22Rv1 (cell line): ENCODE data around the gene TRPM5.

ENCODE experiments used
- CTCF ChIP-seq: fragments of 450-650 bp; IDR thresholded peaks from 2 replicates; pipeline ENCODE4 v1.5.1; 2017; ENCODE audit warnings: mild to moderate bottlenecking
- ZFX ChIP-seq: fragments of 450-650 bp; IDR thresholded peaks from 2 replicates; pipeline ENCODE4 v1.6.1; 2017; ENCODE audit warnings: antibody characterized with exemption, borderline replicate concordance

DNA sequence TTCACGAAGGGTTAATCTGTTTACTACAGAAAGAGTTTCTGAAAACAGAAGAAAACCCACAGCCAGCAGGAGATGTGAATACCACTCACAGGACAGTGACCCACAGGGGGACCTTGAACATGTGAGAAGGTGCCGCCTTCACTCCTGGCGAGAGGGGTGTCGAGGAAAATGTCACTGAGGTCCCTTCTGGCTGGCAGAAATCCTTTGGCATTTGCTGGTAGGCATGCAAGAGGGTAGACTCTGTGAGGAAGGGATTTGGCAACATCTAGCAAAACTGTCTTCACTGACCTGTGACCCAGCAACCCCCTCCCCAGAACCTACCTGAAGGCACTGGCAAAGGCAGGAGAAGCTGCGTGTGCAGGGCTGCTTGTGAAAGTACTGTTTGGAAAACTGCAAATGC, 9.1 kb upstream of the TRPM5 start:
- no peak for TF ChIP-seq CTCF
- no peak for TF ChIP-seq ZFX
